OCI-LY7 (cell line): Measurements from ENCODE around the gene CMSS1. TPM values are rescaled to one million over a fixed set of nuclear protein-coding genes. Genes with fewer than 3 reads are reported as not detected.

Experiments used
- BruUV-seq: library from RNA; stranded (reverse); fragments of 400-500 nt; replicated peaks from 2 replicates; lab custom pipeline; 2021; lab: Mats Ljungman, UMichigan
- CTCF ChIA-PET: fragments of 300-600 bp; sonication (Branson Sonifier 250); formaldehyde crosslinking; loops from one replicate; lab custom pipeline; 2022; ENCODE audit warnings: antibody characterized with exemption; ENCODE audit not compliant: unreplicated experiment; lab: Charles Lee
- POLR2A ChIA-PET: fragments of 300-600 bp; sonication (Branson Sonifier 250); formaldehyde crosslinking; loops from one replicate; lab custom pipeline; 2022; ENCODE audit warnings: antibody characterized with exemption; lab: Charles Lee
- DNase-seq: peaks from one replicate; pipeline ENCODE4 v3.0.0-alpha.2; 2015; ENCODE audit warnings: low spot score
- H2AFZ ChIP-seq: fragments of 200-600 bp; sonication (generic), shearing (Covaris generic); 2 replicates; pipeline ENCODE4 v1.6.1; 2014; ENCODE audit warnings: mild to moderate bottlenecking, antibody characterized with exemption, low read length, moderate library complexity
- H3K27ac ChIP-seq: fragments of 200-600 bp; sonication (generic); 2 replicates; pipeline ENCODE4 v1.5.1; 2014; ENCODE audit warnings: mixed run types, low read depth, mild to moderate bottlenecking, moderate library complexity, low read length, inconsistent platforms; ENCODE audit not compliant: poor library complexity, severe bottlenecking
- H3K36me3 ChIP-seq: fragments of 200-600 bp; sonication (generic); 2 replicates; pipeline ENCODE4 v1.6.1; 2014; ENCODE audit warnings: mild to moderate bottlenecking, antibody characterized with exemption, low read length, moderate library complexity, mixed read lengths; ENCODE audit not compliant: insufficient read depth
- H3K4me1 ChIP-seq: fragments of 200-600 bp; sonication (generic); 2 replicates; pipeline ENCODE4 v1.5.1; 2014; ENCODE audit warnings: mild to moderate bottlenecking, low read length; ENCODE audit not compliant: insufficient read depth, poor library complexity, severe bottlenecking
- H3K4me2 ChIP-seq: fragments of 200-600 bp; sonication (generic); 2 replicates; pipeline ENCODE4 v1.6.1; 2014; ENCODE audit warnings: mild to moderate bottlenecking, low read length
- H3K4me3 ChIP-seq: fragments of 200-600 bp; sonication (generic); 2 replicates; pipeline ENCODE4 v1.5.1; 2014; ENCODE audit warnings: mild to moderate bottlenecking, low read depth, low read length; ENCODE audit not compliant: poor library complexity, severe bottlenecking
- H3K79me2 ChIP-seq: fragments of 200-600 bp; sonication (generic); 2 replicates; pipeline ENCODE4 v1.6.1; 2016; ENCODE audit warnings: low read depth, mild to moderate bottlenecking, low read length, moderate library complexity, mixed read lengths; ENCODE audit not compliant: insufficient read depth
- H3K9me2 ChIP-seq: fragments of 200-600 bp; sonication (generic); 2 replicates; pipeline ENCODE4 v1.6.1; 2016; ENCODE audit warnings: mild to moderate bottlenecking, low read length, mixed read lengths; ENCODE audit not compliant: insufficient read depth
- H3K9me3 ChIP-seq: fragments of 200-600 bp; sonication (generic); 2 replicates; pipeline ENCODE4 v1.6.1; 2014; ENCODE audit warnings: mild to moderate bottlenecking, mixed run types, low read length, mixed read lengths
- H4K20me1 ChIP-seq: fragments of 200-600 bp; sonication (generic); 2 replicates; pipeline ENCODE4 v1.6.1; 2014; ENCODE audit warnings: mild to moderate bottlenecking, antibody characterized with exemption, low read length, moderate library complexity, mixed read lengths; ENCODE audit not compliant: insufficient read depth
- EZH2phosphoT487 ChIP-seq: fragments of 200-600 bp; sonication (generic); IDR thresholded peaks from 2 replicates; pipeline ENCODE4 v1.6.1; 2018; ENCODE audit warnings: low read depth, borderline replicate concordance, mild to moderate bottlenecking, mixed run types, antibody characterized with exemption, low read length, moderate library complexity, mixed read lengths
- intact Hi-C: fragments of 100-400 bp; cut with micrococcal nuclease; formaldehyde crosslinking; loops from one replicate; pipeline ENCODE4 v1.10.0; 2022; ENCODE audit not compliant: unreplicated experiment
- total RNA-seq, 2 experiments: library from RNA; depleted of rRNA in 1 of 2; stranded (reverse); fragments of >200 nt in 1 of 2; shearing (Covaris generic) in 1 of 2; gene quantifications; 2 replicates each; pipeline ENCODE4 v1.2.3, GENCODE V29; 2014 to 2022
- TF ChIP-seq, protein P1 (sequence below): fragments of 200-600 bp; sonication (generic); conservative IDR thresholded peaks from 2 replicates; pipeline ENCODE4 v1.5.1; 2014; ENCODE audit warnings: mild to moderate bottlenecking, antibody characterized with exemption, low read length, moderate library complexity, mixed read lengths

The CMSS1 gene
- total RNA-seq, 2 experiments from 2014 or later, result 25.7 to 46.6 TPM

DNA sequence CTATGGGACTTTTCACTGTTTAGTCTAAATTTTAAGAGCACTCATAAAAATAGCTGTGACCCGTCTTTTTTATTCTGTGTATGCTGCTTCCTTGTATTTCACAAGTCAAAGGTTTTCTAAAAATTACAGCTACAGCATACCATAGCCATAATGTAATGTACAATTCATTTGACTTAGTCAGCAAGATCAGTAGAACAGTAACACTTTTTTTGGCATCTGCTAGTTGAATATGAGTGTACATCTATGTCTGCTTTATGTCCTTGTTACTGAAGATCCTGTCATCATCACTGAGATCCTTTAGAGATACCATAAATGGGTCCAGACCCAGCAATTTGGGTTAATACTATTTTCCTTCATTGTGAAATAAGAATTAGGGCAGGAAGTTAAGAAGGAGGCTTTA lies 42.2 kb downstream of the CMSS1 start:
- Histone ChIP-seq H4K20me1 (0 out of 2 replicates have a peak, but pooled peaks cover 14% of the 10 kb centered on the region), H3K36me3 (no peaks in the 10 kb centered on the region), H3K27ac (no peak overlapping the region), H3K4me1 (no peaks in the 10 kb centered on the region), H3K4me2 (no peak overlapping the region), H3K4me3 (no peak overlapping the region), H3K9me2 (no peaks in the 10 kb centered on the region), H2AFZ (no peak overlapping the region), H3K79me2 (no peaks in the 10 kb centered on the region), H3K9me3 (no peaks in the 10 kb centered on the region)
- intact Hi-C loops, result no loop called here
- POLR2A ChIA-PET, result interaction anchor here (0.6 to 1.6 kb wide), 3 partner anchors 9 to 34 kb away, joined by 3 to 5 read pairs (median 4); no protein-coding TSS in a partner anchor
- BruUV-seq, result no TSS peak
- DNase-seq, result no peak
- CTCF ChIA-PET, result no interaction called here
- TF ChIP-seq EZH2phosphoT487, result no peak
- TF ChIP-seq, protein P1, sequence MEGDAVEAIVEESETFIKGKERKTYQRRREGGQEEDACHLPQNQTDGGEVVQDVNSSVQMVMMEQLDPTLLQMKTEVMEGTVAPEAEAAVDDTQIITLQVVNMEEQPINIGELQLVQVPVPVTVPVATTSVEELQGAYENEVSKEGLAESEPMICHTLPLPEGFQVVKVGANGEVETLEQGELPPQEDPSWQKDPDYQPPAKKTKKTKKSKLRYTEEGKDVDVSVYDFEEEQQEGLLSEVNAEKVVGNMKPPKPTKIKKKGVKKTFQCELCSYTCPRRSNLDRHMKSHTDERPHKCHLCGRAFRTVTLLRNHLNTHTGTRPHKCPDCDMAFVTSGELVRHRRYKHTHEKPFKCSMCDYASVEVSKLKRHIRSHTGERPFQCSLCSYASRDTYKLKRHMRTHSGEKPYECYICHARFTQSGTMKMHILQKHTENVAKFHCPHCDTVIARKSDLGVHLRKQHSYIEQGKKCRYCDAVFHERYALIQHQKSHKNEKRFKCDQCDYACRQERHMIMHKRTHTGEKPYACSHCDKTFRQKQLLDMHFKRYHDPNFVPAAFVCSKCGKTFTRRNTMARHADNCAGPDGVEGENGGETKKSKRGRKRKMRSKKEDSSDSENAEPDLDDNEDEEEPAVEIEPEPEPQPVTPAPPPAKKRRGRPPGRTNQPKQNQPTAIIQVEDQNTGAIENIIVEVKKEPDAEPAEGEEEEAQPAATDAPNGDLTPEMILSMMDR, result no peak

DNA sequence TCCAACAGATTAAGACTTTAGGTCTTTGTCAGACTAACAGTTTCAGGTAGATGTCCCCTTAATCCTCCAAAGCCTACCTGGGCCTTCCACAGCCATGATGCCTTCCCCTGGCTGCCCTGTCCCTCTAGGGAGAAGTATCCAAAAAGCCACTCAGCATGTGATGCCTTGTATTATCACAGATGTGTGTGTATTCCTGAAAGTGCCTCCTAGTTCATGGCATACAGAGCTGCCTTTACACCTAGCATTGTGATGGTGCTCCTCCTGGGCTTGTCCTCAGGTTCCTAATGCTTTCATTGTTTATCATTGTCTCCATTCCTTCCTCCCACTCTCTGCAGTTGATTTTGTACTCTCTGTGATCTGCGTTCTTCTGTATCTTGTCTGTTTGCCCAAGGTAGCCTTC lies 43.6 kb downstream of the CMSS1 start:
- Histone ChIP-seq H3K9me3 (no peaks in the 10 kb centered on the region), H3K9me2 (no peaks in the 10 kb centered on the region), H2AFZ (no peak overlapping the region), H3K27ac (no peak overlapping the region), H3K79me2 (no peaks in the 10 kb centered on the region), H3K4me2 (no peak overlapping the region), H3K4me1 (no peaks in the 10 kb centered on the region), H4K20me1 (0 out of 2 replicates have a peak, but pooled peaks cover 8% of the 10 kb centered on the region), H3K4me3 (no peak overlapping the region), H3K36me3 (no peaks in the 10 kb centered on the region)
- no peak for DNase-seq
- no TSS peak for BruUV-seq
- intact Hi-C loops, result no loop called here
- POLR2A ChIA-PET, result no interaction called here
- no peak for TF ChIP-seq EZH2phosphoT487
- TF ChIP-seq, protein P1, result no peak
- CTCF ChIA-PET, result no interaction called here

DNA sequence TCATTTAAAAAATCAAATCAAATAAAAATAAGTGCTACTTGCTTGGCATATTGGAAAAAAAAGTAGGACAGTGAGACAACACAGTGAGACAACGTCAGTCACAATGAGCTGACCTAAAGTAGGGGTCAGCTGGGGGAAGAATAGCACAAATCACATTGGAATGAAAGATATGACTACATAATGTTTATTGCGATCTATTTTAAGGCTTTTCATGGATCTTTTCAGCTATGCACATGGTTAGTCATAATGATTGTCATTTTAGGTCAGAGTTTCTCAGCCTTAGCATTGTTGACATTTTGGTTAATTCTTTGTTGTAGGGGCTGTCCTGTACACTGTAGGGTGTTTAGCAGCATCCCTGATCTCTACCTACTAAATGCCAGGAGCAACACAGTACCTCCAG lies 44.5 kb downstream of the CMSS1 start:
- POLR2A ChIA-PET, result interaction anchor here (0.9 to 1.1 kb wide), 3 partner anchors 11 to 15 kb away, joined by 3 to 4 read pairs (median 3); no protein-coding TSS in a partner anchor
- no peak overlapping the region for H3K27ac ChIP-seq
- no peak for DNase-seq
- 0 out of 2 replicates have a peak, but pooled peaks cover 6% of the 10 kb centered on the region for H4K20me1 ChIP-seq
- intact Hi-C loops, result no loop called here
- H3K9me2 ChIP-seq, result no peaks in the 10 kb centered on the region
- H3K36me3 ChIP-seq, result no peaks in the 10 kb centered on the region
- H3K4me1 ChIP-seq, result no peaks in the 10 kb centered on the region
- H3K4me2 ChIP-seq, result no peak overlapping the region
- no peaks in the 10 kb centered on the region for H3K9me3 ChIP-seq
- CTCF ChIA-PET, result no interaction called here
- no peak for TF ChIP-seq EZH2phosphoT487
- TF ChIP-seq, protein P1, result no peak
- H3K4me3 ChIP-seq, result no peak overlapping the region
- BruUV-seq, result no TSS peak
- no peak overlapping the region for H2AFZ ChIP-seq
- H3K79me2 ChIP-seq, result no peaks in the 10 kb centered on the region
